Fibroblast of skin of left biceps (primary cell): Measurements from ENCODE around the gene SFSWAP.
"Not testable (repeated sequence)": the region's sequence is repeated elsewhere in the genome, so short reads cannot be mapped to it uniquely, and the experiment has no call there.

ENCODE experiments used
- DNase-seq, 2 experiments: peaks; one replicate each; pipeline ENCODE4 v3.0.0-alpha.2; 2013; ENCODE audit warnings: low read depth in 2 of 2

SFSWAP gene

GRCh38 chr12:131758016-131758739 is 47.3 kb downstream of the SFSWAP start:
- DNase-seq = no peak

DNA sequence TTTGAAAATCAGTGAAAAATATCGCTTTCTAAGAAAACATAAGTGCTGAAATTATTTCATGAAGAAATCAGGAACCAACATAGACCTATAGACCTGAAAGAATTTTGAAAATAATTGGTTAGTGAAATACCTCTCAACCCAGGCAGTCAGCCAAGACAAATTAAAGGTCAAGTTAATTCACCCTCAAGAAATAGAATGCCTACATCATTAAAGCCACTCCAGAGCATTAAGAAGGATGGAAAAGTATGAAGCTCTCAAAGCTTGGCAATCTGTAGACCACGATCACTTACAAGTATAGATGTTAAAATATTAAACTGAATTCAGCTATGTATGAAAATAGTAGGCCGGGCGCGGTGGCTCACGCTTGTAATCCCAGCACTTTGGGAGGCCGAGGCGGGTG is 48.3 kb downstream of the SFSWAP start:
- DNase-seq = no peak

GRCh38 chr12:131761638-131762037 is 50.7 kb downstream of the SFSWAP start:
- DNase-seq = no peak

DNA sequence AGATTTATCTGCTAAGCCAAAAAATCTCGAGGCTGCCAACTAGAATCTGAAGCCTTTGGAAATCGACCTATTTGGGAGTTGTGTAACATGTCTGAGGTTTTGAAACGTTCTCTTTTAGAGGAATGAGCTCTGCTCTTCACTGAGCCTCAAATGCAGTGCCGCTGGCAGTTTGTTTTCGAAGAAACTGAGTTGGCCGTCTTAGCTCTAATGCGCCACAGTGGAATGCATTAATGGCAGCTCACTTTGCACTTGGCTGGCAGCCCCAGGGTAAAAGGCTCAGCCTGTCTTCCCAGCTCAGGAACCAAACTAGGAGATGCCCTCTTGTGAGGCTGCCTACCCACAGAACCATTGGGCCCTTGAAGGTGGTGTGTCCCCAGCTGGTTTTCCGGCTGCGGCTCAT is 53.8 kb downstream of the SFSWAP start:
- DNase-seq = no peak

- DNase-seq = no peak
Observed at GRCh38 chr12:131765961-131766360, 55.1 kb downstream of the SFSWAP start.

GRCh38 chr12:131766382-131767107 is 55.7 kb downstream of the SFSWAP start:
- no peak for DNase-seq

GRCh38 chr12:131770120-131770519 is 59.2 kb downstream of the SFSWAP start:
- no peak for DNase-seq

GRCh38 chr12:131771965-131772364 is 61.1 kb downstream of the SFSWAP start:
- no peak for DNase-seq

- no peak for DNase-seq
Observed at GRCh38 chr12:131773582-131774221, 62.8 kb downstream of the SFSWAP start.

DNA sequence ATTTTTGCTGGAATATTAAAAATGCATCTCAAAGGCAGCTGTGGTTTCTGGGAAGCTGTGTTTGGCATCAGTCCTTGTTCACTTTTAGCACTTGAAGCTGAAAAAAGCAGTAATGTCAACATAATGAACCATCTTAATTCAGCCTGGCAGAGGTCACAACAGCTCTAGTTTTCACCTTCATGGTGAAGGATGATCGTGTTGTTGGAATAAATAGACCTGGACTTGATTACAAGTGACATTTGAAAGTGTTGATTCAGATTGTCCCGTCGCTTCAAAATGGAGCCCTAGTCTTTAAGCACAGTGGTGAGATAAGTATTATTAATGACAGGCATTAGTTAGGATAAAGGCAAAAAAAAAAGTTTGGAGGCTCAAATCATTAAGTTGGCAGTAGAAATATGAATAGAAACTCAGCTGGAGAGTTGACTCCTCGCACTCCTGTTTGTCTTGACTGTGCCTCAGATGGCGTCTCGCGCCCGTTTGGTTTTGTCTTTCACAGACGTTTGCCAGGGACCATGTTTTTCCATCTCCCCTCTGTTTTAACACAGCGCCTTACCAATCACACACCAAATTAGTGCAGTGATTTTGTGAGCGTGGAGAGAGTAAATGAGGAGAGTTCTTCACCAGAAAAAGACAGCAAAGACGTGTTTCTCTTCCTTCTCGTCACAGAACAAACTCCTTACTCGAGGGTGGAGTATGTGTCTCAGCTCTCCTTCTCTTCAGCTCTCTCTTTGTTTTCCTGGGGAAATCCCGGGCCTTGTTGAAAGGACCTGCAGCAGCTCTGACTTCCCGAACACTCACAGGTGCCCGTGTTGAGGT is 63.9 kb downstream of the SFSWAP start:
- no peak for DNase-seq

DNA sequence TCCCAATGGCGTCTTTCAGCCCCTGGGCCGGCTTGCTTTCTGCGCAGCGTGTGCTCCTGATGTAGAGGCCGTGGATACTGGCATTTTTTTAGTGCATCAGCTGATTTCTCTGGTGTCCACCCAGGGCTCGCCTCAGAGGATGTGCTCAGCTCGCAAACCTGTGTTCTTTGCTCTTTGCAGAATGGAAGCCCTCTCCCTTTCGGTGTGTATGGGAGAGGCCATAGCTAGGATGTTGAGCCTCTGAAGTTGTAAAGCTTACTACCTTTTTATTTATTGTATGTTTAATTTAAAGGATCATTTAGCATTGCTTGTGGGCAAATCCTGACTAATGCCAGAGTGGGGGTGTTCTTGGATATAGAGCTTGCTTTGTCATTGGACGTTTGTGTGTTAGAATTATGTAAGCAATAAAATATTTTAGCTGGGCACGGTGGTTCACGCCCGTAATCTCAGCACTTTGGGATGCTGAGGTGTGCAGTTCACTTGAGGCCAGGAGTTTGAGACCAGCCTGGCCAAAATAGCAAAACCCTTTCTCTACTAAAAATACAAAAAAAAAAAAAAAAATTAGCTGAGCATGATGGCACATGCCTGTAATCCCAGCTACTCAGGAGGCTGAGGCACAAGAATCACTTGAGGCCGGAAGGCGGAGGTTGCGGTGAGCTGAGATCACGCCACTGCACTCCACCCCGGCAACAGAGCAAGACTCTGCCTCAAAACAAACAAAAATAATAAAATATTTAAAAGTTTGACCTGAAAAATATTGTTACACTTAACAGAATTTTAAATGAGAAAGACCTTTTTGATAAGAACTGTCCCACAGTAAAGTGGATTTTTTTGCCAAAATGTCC is 64.7 kb downstream of the SFSWAP start:
- DNase-seq = no peak

- no peak for DNase-seq
Observed at GRCh38 chr12:131776237-131776889, 65.5 kb downstream of the SFSWAP start.

DNA sequence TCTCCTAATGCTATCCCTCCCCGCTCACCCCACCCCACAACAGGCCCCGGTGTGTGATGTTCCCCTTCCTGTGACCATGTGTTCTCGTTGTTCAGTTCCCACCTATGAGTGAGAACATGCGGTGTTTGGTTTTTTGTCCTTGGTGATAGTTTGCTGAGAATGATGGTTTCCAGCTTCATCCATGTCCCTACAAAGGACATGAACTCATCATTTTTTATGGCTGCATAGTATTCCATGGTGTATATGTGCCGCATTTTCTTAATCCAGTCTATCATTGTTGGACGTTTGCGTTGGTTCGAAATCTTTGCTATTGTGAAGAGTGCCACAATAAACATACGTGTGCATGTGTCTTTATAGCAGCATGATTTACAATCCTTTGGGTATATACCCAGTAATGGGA is 66.4 kb downstream of the SFSWAP start:
- DNase-seq = not testable (repeated sequence)

GRCh38 chr12:131779027-131779426 is 68.1 kb downstream of the SFSWAP start:
- DNase-seq = no peak

DNA sequence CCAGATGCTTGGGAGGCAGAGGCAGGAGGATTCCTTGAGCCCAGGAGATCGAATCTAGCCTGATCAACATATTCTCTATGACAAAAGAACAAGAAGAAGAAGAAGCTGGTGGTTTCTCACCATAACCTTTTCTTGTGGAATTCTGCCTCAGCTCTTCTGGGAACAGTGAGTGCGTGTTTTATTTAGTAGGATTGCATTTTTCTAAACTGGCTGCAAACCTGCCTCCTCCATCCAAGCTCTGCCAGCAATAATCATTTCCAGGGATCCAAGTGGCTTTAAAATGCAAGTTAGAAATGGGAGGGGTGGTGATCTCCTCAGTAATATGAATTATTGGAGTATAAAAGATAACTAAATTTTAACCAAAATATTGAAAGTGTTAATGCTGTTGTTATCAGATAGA is 71.2 kb downstream of the SFSWAP start:
- no peak for DNase-seq

- peak; percentile 19 to 23 for DNase-seq
Observed at GRCh38 chr12:131783915-131784541, 73.1 kb downstream of the SFSWAP start.

DNA sequence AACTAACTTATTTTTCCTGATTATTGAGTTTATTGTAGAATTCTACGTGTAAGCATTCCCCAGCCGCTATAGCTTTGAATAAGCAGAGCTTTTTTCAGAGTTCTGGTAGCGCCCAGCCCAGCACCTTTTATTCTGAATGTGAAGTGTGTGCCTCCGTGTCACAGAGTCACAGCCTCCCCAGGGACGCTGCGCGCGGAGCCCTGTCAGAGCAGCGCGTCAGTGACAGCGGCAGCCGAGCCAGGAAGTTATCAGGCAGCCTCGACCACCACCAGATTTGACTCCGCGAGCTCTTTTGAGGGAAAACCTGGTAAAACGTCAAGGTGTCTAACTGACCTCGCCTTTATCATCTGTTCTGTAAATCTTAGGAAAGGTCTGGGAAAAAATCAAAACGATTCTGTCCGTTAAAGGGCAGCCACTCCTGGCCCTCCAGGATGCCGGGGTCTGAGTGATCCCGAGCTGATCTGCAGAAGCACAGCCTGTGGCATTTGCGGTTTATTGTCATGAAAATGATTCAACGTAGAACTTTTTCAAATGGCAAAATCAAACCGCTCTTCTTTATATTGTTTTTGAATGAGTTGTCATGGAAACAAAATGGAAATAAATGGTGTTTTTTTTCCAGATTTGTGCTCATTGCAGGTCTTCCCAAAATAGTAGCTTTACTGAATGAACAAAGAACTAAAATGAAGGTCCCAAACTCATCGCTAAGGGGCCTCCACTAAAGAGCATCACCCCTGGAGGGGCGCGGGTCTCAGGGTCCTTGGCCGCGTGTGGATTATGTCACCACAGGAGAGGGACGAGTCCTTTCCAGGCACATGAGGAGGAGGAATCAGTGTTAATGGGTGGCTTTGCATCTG is 74.2 kb downstream of the SFSWAP start:
- DNase-seq = peak in 1 of 2 experiments; percentile 1

DNA sequence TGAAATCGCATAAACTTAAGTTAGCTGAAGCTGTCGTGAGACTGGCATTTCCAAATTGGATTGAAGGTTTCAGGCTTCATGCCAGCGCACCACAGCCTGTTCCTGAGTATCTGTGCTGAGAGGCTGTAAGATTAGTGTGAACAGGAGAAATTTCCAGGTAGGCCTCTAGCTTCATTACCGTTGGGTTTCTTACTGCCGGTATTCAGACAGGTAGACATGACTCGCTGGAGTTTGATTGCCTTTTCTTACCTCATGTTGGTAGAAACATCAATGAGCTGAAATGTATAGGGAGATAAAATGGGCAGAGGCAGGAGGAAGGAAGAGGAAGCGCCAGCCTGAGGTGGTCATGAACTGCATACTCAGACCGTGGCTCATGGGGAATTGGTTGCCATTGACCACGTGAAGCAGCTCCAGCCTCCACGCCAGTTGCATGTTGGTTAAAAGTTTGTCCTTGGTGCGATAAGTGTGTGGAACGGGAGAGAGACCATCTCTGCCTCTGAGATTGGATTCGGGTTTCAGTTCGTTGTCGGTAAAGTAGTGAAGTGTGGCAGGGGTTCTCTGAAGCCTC is 75.0 kb downstream of the SFSWAP start:
- DNase-seq = no peak

DNA sequence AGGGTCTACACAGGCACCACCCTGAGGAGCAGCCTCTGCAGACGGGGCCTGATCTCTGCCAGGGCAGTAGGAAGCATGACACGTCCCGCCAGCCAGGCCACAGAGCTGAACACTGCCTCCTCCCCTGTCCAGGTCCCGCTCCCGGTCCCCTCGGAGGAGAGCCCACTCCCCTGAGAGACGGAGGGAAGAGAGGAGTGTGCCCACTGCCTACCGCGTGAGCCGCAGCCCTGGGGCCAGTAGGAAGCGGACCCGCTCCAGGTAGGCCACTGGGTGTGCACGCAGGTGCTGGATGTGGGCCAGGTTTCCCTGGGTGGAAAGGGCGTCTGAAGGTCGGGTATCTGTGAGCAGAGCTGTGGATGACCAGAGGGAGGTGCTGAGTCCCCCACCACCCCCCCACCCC is 75.4 kb downstream of the SFSWAP start:
- no peak for DNase-seq
